ENCODE data around the gene SERINC3. TPM values are rescaled to one million over a fixed set of nuclear protein-coding genes. Genes with fewer than 3 reads are reported as not detected.

Gene SERINC3
- 116 TPM for total RNA-seq

DNA sequence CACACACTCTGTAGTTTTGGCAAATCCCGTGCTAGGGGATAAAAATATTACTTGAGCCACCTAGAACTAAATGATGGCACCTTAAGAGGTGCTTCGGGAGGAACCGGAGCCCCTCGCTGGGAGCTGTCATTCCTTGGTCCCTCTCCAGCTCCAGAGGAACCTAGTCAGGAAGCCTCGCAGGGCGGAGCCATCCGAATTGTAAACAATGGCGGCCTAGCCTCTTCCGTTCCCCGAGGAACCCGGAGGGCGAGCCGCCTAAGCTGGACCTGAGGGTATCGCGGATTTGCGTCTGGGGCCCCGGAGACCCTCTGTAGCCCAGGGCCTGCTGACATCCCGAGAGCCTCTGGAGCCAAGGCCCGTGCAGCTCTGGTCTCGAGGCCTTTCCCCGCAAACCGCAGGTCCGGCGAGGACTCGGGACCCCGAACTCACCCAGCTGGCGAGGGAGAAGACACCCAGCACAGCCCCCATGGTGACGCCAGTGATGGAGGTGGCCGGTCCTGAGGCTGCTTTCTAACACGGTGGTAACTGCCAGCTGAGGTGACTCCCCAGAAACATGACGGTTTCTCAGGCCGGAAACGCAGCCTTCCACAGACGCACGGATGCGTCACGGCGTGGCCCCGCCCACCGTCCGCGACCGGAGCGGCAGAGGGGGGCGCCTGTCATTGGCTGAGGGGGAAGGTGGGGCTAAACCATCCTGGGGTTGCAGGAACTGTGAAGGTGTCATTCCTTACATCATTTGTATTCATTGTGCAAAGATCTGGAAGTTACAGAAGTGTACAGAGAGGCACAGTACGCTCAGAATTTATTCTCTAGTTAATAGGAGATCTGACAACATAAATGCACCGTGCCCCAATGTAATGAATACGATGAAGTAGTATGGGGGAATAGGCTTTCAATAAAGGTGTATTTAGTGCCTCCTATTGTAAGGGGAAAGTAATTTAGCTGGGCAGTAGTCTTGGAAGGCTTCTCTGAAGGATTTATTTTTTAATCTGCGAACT, at the start of gene SERINC3:
Gene SERINC3, minus strand, starts transcription at position 587 of the 998 bp plus-strand sequence. Its CDS starts 119 bp downstream, at position 468.

DNA sequence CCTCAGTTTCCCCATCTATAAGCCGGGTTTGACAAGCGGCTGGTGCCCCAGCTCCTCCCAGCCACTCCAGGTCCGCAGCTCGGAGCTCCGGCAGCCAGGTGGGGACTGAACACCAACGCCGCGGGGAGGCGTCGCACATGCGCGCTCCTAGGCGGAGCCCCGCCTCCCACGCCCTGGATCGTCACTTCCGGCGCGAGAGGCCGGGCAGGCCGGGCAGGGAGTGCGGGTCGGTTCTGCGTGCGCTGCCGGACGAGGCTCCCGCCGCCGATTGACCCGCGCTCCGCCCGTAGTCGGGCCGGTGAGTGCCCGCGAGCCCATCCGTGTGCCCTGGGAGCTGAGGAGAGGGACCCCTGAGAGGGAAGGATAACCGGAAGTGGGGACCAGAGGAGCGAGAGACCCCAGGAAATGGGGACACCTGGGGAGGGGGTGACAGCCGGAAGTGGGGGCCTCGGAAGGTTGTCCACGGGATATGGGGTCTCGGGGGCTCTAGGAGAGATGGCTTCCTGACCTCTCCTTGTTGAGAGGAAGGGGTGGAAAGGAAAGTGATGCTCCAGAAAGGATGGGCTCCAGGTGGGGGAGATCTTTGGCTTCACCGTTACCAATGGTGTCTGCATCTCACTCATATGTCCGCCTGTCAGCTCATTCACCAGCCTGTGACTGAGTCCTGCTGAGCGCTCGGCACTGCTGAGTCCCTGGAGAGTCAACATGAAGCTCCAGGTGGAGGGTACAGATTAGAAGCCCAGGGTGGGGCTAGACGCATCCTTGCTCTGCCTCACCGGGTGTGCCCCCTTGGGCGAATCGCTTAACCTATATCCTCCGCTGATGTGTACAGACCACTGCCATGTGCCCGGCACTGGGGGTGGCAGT, 45.9 kb downstream of the SERINC3 start, which contains the start of gene TTPAL:
Gene TTPAL, plus strand, starts transcription at position 181 of the 867 bp plus-strand sequence. CDS start 4,126 bp downstream, outside the sequence.

Small RNA genes within 50 kb of the gene (small RNA-seq; reads per million reads assigned to genes)
- 0.21 reads per million for gene RPL37AP1

Other genes starting within 250 kb of the SERINC3 start
- gene FITM2, start 210.9 kb downstream of the SERINC3 start, total RNA-seq = 15.5 TPM
- not detected for gene R3HDML, start 185.0 kb downstream of the SERINC3 start, total RNA-seq
- gene HNF4A, start 166.4 kb downstream of the SERINC3 start, total RNA-seq = not detected
- gene TTPAL, start 46.2 kb downstream of the SERINC3 start, total RNA-seq = 20.3 TPM
- 36.0 TPM for gene PKIG, start 60.5 kb upstream of the SERINC3 start, total RNA-seq
- 1.8 TPM for gene ADA, start 129.6 kb upstream of the SERINC3 start, total RNA-seq
- not detected for gene CCN5, start 193.3 kb upstream of the SERINC3 start, total RNA-seq
- gene KCNK15, start 223.8 kb upstream of the SERINC3 start, total RNA-seq = not detected